ENCODE measurements around the gene CERS4.

- TF ChIP-seq CTCF (conservative IDR thresholded peaks at IDR 0.05; ENCODE audit: low read depth, low read length) (no peak), EZH2 (IDR thresholded peaks at IDR 0.05; ENCODE audit: borderline replicate concordance, low read depth, low read length, poor library complexity, severe bottlenecking) (no peak)
These were observed 2.8 kb upstream of the CERS4 start for GRCh38 chr19:8206147-8207087.

Measured in A673 (cell line).